Mesothelial cell of epicardium (in vitro differentiated cells): Measurements from ENCODE around the gene ADAMTSL1. TPM values are rescaled to one million over a fixed set of nuclear protein-coding genes. Genes with fewer than 3 reads are reported as not detected.

Source experiments
- DNase-seq, 2 experiments: peaks; one replicate each; pipeline ENCODE4 v3.0.0; 2021; ENCODE audit warnings: low spot score in 2 of 2; ENCODE audit not compliant: unreplicated experiment in 2 of 2
- H3K27ac Mint-ChIP-seq: 2 replicates; pipeline ENCODE4 v1.8.0; 2021; ENCODE audit warnings: mixed read lengths
- H3K27me3 Mint-ChIP-seq: 2 replicates; pipeline ENCODE4 v1.8.0; 2021; ENCODE audit warnings: low read depth, mixed read lengths
- H3K36me3 Mint-ChIP-seq: 2 replicates; pipeline ENCODE4 v1.8.0; 2021; ENCODE audit warnings: mixed read lengths
- H3K4me1 Mint-ChIP-seq: 2 replicates; pipeline ENCODE4 v1.8.0; 2021; ENCODE audit warnings: mixed read lengths
- H3K4me3 Mint-ChIP-seq: 2 replicates; pipeline ENCODE4 v1.8.0; 2021; ENCODE audit warnings: mild to moderate bottlenecking, moderate library complexity, mixed read lengths
- H3K9me3 Mint-ChIP-seq: 2 replicates; pipeline ENCODE4 v1.8.0; 2021; ENCODE audit warnings: mixed read lengths
- CTCF ChIP-seq: fragments of 200-600 bp; sonication (generic); IDR thresholded peaks from one replicate; pipeline ENCODE4 v1.5.0; 2021; ENCODE audit warnings: antibody characterized with exemption; ENCODE audit not compliant: unreplicated experiment
- total RNA-seq: library from RNA; stranded (reverse); gene quantifications from 3 replicates; pipeline ENCODE4 v1.2.1, GENCODE V29; 2021

Gene ADAMTSL1
- total RNA-seq, 1 donor from 2014 or later, result 48.0 TPM

- TF ChIP-seq CTCF, result no peak
- H3K36me3 Mint-ChIP-seq, result no peaks in the 10 kb centered on the region
Measured at GRCh38 chr9:18500451-18500850, 26.5 kb downstream of the ADAMTSL1 start.

GRCh38 chr9:18501949-18502348 is 28.0 kb downstream of the ADAMTSL1 start:
- no peaks in the 10 kb centered on the region for H3K27me3 Mint-ChIP-seq
- H3K36me3 Mint-ChIP-seq, result no peaks in the 10 kb centered on the region
- DNase-seq, result no peak
- TF ChIP-seq CTCF, result no peak
- H3K4me1 Mint-ChIP-seq, result peaks cover 43% of the 10 kb centered on the region
- H3K27ac Mint-ChIP-seq, result no peak overlapping the region
- no peaks in the 10 kb centered on the region for H3K9me3 Mint-ChIP-seq
- no peak overlapping the region for H3K4me3 Mint-ChIP-seq

More at GRCh38 chr9:18500451-18500850, 26.5 kb downstream of the ADAMTSL1 start:
- Mint-ChIP-seq H3K27me3 (no peaks in the 10 kb centered on the region), H3K4me1 (peaks cover 48% of the 10 kb centered on the region), H3K4me3 (no peak overlapping the region), H3K27ac (no peak overlapping the region), H3K9me3 (no peaks in the 10 kb centered on the region)
- no peak for DNase-seq

- Mint-ChIP-seq H3K36me3 (no peaks in the 10 kb centered on the region), H3K27me3 (no peaks in the 10 kb centered on the region), H3K4me1 (peaks cover 41% of the 10 kb centered on the region), H3K27ac (no peak overlapping the region), H3K4me3 (no peak overlapping the region), H3K9me3 (no peaks in the 10 kb centered on the region)
- DNase-seq, result no peak
- TF ChIP-seq CTCF, result no peak
Measured at GRCh38 chr9:18502546-18502945, 28.6 kb downstream of the ADAMTSL1 start.

- Mint-ChIP-seq H3K27ac (no peak overlapping the region), H3K4me1 (peaks cover 25% of the 10 kb centered on the region), H3K36me3 (peaks cover 3% of the 10 kb centered on the region), H3K4me3 (no peak overlapping the region), H3K9me3 (peaks cover 6% of the 10 kb centered on the region), H3K27me3 (no peaks in the 10 kb centered on the region)
- TF ChIP-seq CTCF, result no peak
- no peak for DNase-seq
Measured at GRCh38 chr9:18504707-18505106, 30.8 kb downstream of the ADAMTSL1 start.

GRCh38 chr9:18507151-18507550 is 33.2 kb downstream of the ADAMTSL1 start:
- peaks cover 7% of the 10 kb centered on the region for H3K4me1 Mint-ChIP-seq
- no peak overlapping the region for H3K4me3 Mint-ChIP-seq

More at GRCh38 chr9:18507151-18507550, 33.2 kb downstream of the ADAMTSL1 start:
- Mint-ChIP-seq H3K9me3 (peaks cover 7% of the 10 kb centered on the region), H3K27ac (no peak overlapping the region), H3K36me3 (peaks cover 3% of the 10 kb centered on the region), H3K27me3 (no peaks in the 10 kb centered on the region)
- no peak for DNase-seq
- no peak for TF ChIP-seq CTCF
